Aorta (tissue), 5 donors: ENCODE measurements around the gene TMA7. TPM values are rescaled to one million over a fixed set of nuclear protein-coding genes. Genes with fewer than 3 reads are reported as not detected.
"Not testable (repeated sequence)": the region's sequence is repeated elsewhere in the genome, so short reads cannot be mapped to it uniquely, and the experiment has no call there.

Source experiments
- ATAC-seq: fragments of 200-7000 bp; cut with Tn5 transposase; one replicate; pipeline ENCODE4 v1.9.1; 2022; ENCODE audit warnings: moderate library complexity; ENCODE audit not compliant: low FRiP score
- DNase-seq, 2 donors: peaks; one replicate each; pipeline ENCODE4 v3.0.0-alpha.2; 2020
- H3K27ac ChIP-seq, 2 donors: one replicate each; pipeline ENCODE4 v1.5.1; 2013; ENCODE audit warnings: low read length in 2 of 2, mild to moderate bottlenecking in 2 of 2, moderate library complexity in 2 of 2, control low read depth in 1 of 2, inconsistent platforms in 1 of 2, low read depth in 1 of 2
- H3K27me3 ChIP-seq, 2 donors: one replicate each; pipeline ENCODE4 v1.6.1; 2013; ENCODE audit warnings: control low read depth in 1 of 2, low read length in 1 of 2, mild to moderate bottlenecking in 1 of 2, moderate library complexity in 1 of 2; ENCODE audit not compliant: insufficient read depth in 2 of 2, control insufficient read depth in 1 of 2
- H3K36me3 ChIP-seq, 2 donors: one replicate each; pipeline ENCODE4 v1.6.1; 2013; ENCODE audit warnings: control low read depth in 1 of 2, low read length in 1 of 2, mild to moderate bottlenecking in 1 of 2; ENCODE audit not compliant: insufficient read depth in 2 of 2, control insufficient read depth in 1 of 2
- H3K4me1 ChIP-seq, 2 donors: one replicate each; pipeline ENCODE4 v1.6.1; 2013; ENCODE audit warnings: low read length in 2 of 2, control low read depth in 1 of 2, mild to moderate bottlenecking in 1 of 2, moderate library complexity in 1 of 2; ENCODE audit not compliant: insufficient read depth in 2 of 2, control insufficient read depth in 1 of 2
- H3K4me3 ChIP-seq, 2 donors: one replicate each; pipeline ENCODE4 v1.5.1; 2013; ENCODE audit warnings: low read length in 2 of 2, control low read depth in 1 of 2, mild to moderate bottlenecking in 1 of 2
- H3K9me3 ChIP-seq: one replicate; pipeline ENCODE4 v1.6.1; 2013; ENCODE audit warnings: mild to moderate bottlenecking, low read length; ENCODE audit not compliant: control insufficient read depth
- WGBS, 2 donors: extraction: QIAGEN DNeasy Blood & Tissue Kit; methylation state at CpG; one replicate each; pipeline ENCODE4 v1.1.7; 2013; 5-methylcytosine and 5-hydroxymethylcytosine counted together
- intact Hi-C, 2 donors: fragments of 100-400 bp; cut with DNase I; formaldehyde crosslinking; loops; one replicate each; pipeline versions ENCODE4 v1.14.2 to v1.15.0; 2022
- polyA plus RNA-seq, 2 donors: library from polyadenylated mRNA; stranded (reverse); fragments of 200-250 nt; gene quantifications; one replicate each; pipeline ENCODE4 v1.2.3, GENCODE V29; 2013
- total RNA-seq, 2 donors: library from RNA; stranded (reverse); fragmentation: NEBNext Ultra II Directional; extraction: Animal tissue kit (Norgen Biotek cat#: 25700); gene quantifications; one replicate each; pipeline ENCODE4 v1.2.1, GENCODE V29; 2021
- donor health status: healthy with polysubstance abuse.
- donor health status: Bipolar disorder and iron deficiency.
- donor health status: DM: no; HTN: no; CAD: no.
- donor health status: DM: no; HTN: no; CAD: no.
- donor health status: DM: yes; HTN: yes; CAD: no.

The TMA7 gene
- total and polyA plus RNA-seq, 4 donors = 114 to 686 (median 215) TPM

- WGBS, 2 donors = 83 to 86% methylated on average over 12 of the region's 12 CpGs
- DNase-seq = peak in 1 of 2 donors; percentile 29
- intact Hi-C loops = loop anchor here (1.0 to 2.0 kb wide), 2 partner anchors 35 kb away; no protein-coding TSS in a partner anchor
- H3K36me3 ChIP-seq, H3K4me1 ChIP-seq, H3K27me3 ChIP-seq, H3K9me3 ChIP-seq, H3K4me3 ChIP-seq, ATAC-seq: not testable (repeated sequence)
- peak overlapping the region; percentile 21 to 79 for H3K27ac ChIP-seq
These were observed 38.6 kb upstream of the TMA7 start for GRCh38 chr3:48401434-48401901.

GRCh38 chr3:48402281-48402732, 37.8 kb upstream of the TMA7 start:
- peak; percentile 90 for ATAC-seq
- 2 to 5% methylated on average over 8 of the region's 8 CpGs for WGBS, 2 donors

GRCh38 chr3:48402907-48403306, 37.1 kb upstream of the TMA7 start:
- Histone ChIP-seq H3K4me1 (peaks cover 0 to 4% of the 10 kb centered on the region in 2 donors), H3K27ac (peak overlapping the region; percentile 31 to 61), H3K36me3 (no peaks in the 10 kb centered on the region), H3K9me3 (no peaks in the 10 kb centered on the region), H3K4me3 (no peak overlapping the region), H3K27me3 (no peaks in the 10 kb centered on the region)
- DNase-seq (no peak), ATAC-seq (no peak)
- intact Hi-C loops = no loop called here
- WGBS, 2 donors = 62 to 80% methylated on average over 3 of the region's 3 CpGs

More at GRCh38 chr3:48402281-48402732, 37.8 kb upstream of the TMA7 start:
- intact Hi-C loops = no loop called here
- Histone ChIP-seq H3K36me3 (no peaks in the 10 kb centered on the region), H3K27ac (peak overlapping the region; percentile 31 to 61), H3K4me1 (peaks cover 0 to 4% of the 10 kb centered on the region in 2 donors), H3K9me3 (no peaks in the 10 kb centered on the region), H3K4me3 (no peak overlapping the region), H3K27me3 (no peaks in the 10 kb centered on the region)
- peak; percentile 92 to 97 for DNase-seq

- H3K4me3 ChIP-seq = no peak overlapping the region
- peaks cover 0 to 4% of the 10 kb centered on the region in 2 donors for H3K4me1 ChIP-seq
- 91 to 95% methylated on average over 15 of the region's 15 CpGs for WGBS, 2 donors
- DNase-seq (peak; percentile 50 to 73), ATAC-seq (no peak)
- H3K27me3 ChIP-seq = no peaks in the 10 kb centered on the region
- intact Hi-C loops = no loop called here
- H3K27ac ChIP-seq = peak overlapping the region; percentile 31 to 61
- no peaks in the 10 kb centered on the region for H3K9me3 ChIP-seq
- no peaks in the 10 kb centered on the region for H3K36me3 ChIP-seq
These were observed 36.3 kb upstream of the TMA7 start for GRCh38 chr3:48403533-48404439.

GRCh38 chr3:48404440-48405342, 35.4 kb upstream of the TMA7 start:
- DNase-seq (peak; percentile 57 to 76), ATAC-seq (no peak)
- H3K27ac ChIP-seq = peak overlapping the region; percentile 31 to 61
- intact Hi-C loops = no loop called here
- H3K27me3 ChIP-seq = no peaks in the 10 kb centered on the region
- H3K4me3 ChIP-seq = no peak overlapping the region
- WGBS, 2 donors = 34 to 35% methylated on average over 21 of the region's 21 CpGs
- no peaks in the 10 kb centered on the region for H3K9me3 ChIP-seq
- peaks cover 0 to 4% of the 10 kb centered on the region in 2 donors for H3K4me1 ChIP-seq
- H3K36me3 ChIP-seq = peaks cover 0 to 2% of the 10 kb centered on the region in 2 donors

- WGBS, 2 donors = 76 to 82% methylated on average over 13 of the region's 13 CpGs
- peak; percentile 52 to 71 for DNase-seq
These were observed 34.6 kb upstream of the TMA7 start for GRCh38 chr3:48405343-48405881.

GRCh38 chr3:48405971-48406370, 34.1 kb upstream of the TMA7 start:
- Histone ChIP-seq H3K27ac (peak overlapping the region in 1 of 2 donors; percentile 23), H3K4me3 (no peak overlapping the region), H3K4me1 (peaks cover 0 to 4% of the 10 kb centered on the region in 2 donors), H3K9me3 (no peaks in the 10 kb centered on the region), H3K36me3 (peaks cover 0 to 9% of the 10 kb centered on the region in 2 donors), H3K27me3 (no peaks in the 10 kb centered on the region)
- intact Hi-C loops = no loop called here
- no peak for DNase-seq
- ATAC-seq = no peak
- WGBS, 2 donors = 84% methylated on average over 1 of the region's 1 CpG

More at GRCh38 chr3:48405343-48405881, 34.6 kb upstream of the TMA7 start:
- H3K27me3 ChIP-seq = no peaks in the 10 kb centered on the region
- H3K36me3 ChIP-seq = peaks cover 0 to 7% of the 10 kb centered on the region in 2 donors
- H3K4me3 ChIP-seq = no peak overlapping the region
- no peak for ATAC-seq
- no peaks in the 10 kb centered on the region for H3K9me3 ChIP-seq
- peak overlapping the region in 1 of 2 donors; percentile 45 for H3K27ac ChIP-seq
- peaks cover 0 to 4% of the 10 kb centered on the region in 2 donors for H3K4me1 ChIP-seq
- intact Hi-C loops = no loop called here
